Transverse colon (tissue), 4 donors: ENCODE results near the gene CCND2. TPM values are rescaled to one million over a fixed set of nuclear protein-coding genes. Genes with fewer than 3 reads are reported as not detected.

Experiments
- DNase-seq: peaks from one replicate; pipeline ENCODE4 v3.0.0-alpha.2; 2019
- H3K27ac ChIP-seq, 4 donors: fragments of 200-600 bp; sonication (generic); 2 replicates each; pipeline ENCODE4 v1.5.1; 2016 to 2018; ENCODE audit warnings: inconsistent platforms in 4 of 4
- H3K27me3 ChIP-seq: fragments of 200-600 bp; sonication (generic); 2 replicates; pipeline ENCODE4 v1.5.1; 2017; ENCODE audit warnings: inconsistent platforms
- H3K36me3 ChIP-seq, 4 donors: fragments of 200-600 bp; sonication (generic); 2 replicates each; pipeline ENCODE4 v1.5.1; 2017 to 2019; ENCODE audit warnings: inconsistent platforms in 4 of 4
- H3K4me1 ChIP-seq, 4 donors: fragments of 200-600 bp; sonication (generic); 2 replicates each; pipeline ENCODE4 v1.5.1; 2017 to 2020; ENCODE audit warnings: inconsistent platforms in 4 of 4
- H3K4me3 ChIP-seq, 4 donors: fragments of 200-600 bp; sonication (generic); 1 replicate in 1 of 4; 2 replicates in 3 of 4; pipeline versions ENCODE4 v1.5.1 to v1.6.1; 2017 to 2019; ENCODE audit warnings: inconsistent platforms in 4 of 4
- H3K9me3 ChIP-seq, 2 donors: fragments of 200-600 bp; sonication (generic); 2 replicates each; pipeline ENCODE4 v1.5.1; 2017 to 2019; ENCODE audit warnings: inconsistent platforms in 2 of 2
- CTCF ChIP-seq, 5 experiments: fragments of 200-600 bp in 3 of 5; fragments of 450-650 bp in 2 of 5; sonication (generic) in 3 of 5; IDR thresholded peaks; 1 replicate in 2 of 5; 2 replicates in 3 of 5; pipeline ENCODE4 v1.5.1; 2016 to 2017; ENCODE audit warnings: antibody characterized with exemption in 5 of 5, inconsistent platforms in 3 of 5, mild to moderate bottlenecking in 2 of 5, moderate library complexity in 1 of 5
- EP300 ChIP-seq: sonication (generic); formaldehyde crosslinking; IDR thresholded peaks from one replicate; pipeline ENCODE4 v1.6.1; 2017; ENCODE audit warnings: antibody characterized with exemption, low read depth
- POLR2A ChIP-seq: fragments of 450-650 bp; IDR thresholded peaks from one replicate; pipeline ENCODE4 v1.6.1; 2016; ENCODE audit warnings: antibody characterized with exemption, mild to moderate bottlenecking, moderate library complexity
- POLR2AphosphoS5 ChIP-seq, 3 donors: sonication (generic); formaldehyde crosslinking; IDR thresholded peaks; one replicate each; pipeline ENCODE4 v1.6.1; 2016; ENCODE audit warnings: antibody characterized with exemption in 3 of 3
- WGBS, 2 donors: methylation state at CpG; one replicate each; pipeline ENCODE4 v1.1.5; 2018; ENCODE audit warnings: low coverage in 1 of 2; 5-methylcytosine and 5-hydroxymethylcytosine counted together
- in situ Hi-C, 4 donors: fragments of 200-750 bp; cut with MboI; loops; one replicate each; pipeline versions ENCODE4 v1.15.0 to v1.15.1; 2017; ENCODE audit warnings: low sequenced_read_pairs in 3 of 4, low pct_ligation_motif_present in 1 of 4, low pct_unique_long_range_greater_than_20kb in 1 of 4
- intact Hi-C: fragments of 100-400 bp; cut with DNase I; formaldehyde crosslinking; loops from one replicate; pipeline ENCODE4 v1.15.1; 2023; ENCODE audit warnings: low total_unique reads
- total RNA-seq, 4 donors: library from RNA; depleted of rRNA; stranded (reverse); fragments of >200 nt; gene quantifications; one replicate each; pipeline ENCODE4 v1.1.0, GENCODE V29; 2016

Gene CCND2
- total RNA-seq, 4 donors from 2014 or later = 32.9 to 132 (median 58.8) TPM

GRCh38 chr12:4250691-4251090, 22.9 kb upstream of the CCND2 start:
- Histone ChIP-seq H3K4me1 (no peaks in the 10 kb centered on the region), H3K36me3 (no peaks in the 10 kb centered on the region), H3K9me3 (no peaks in the 10 kb centered on the region), H3K4me3 (no peak overlapping the region), H3K27ac (no peak overlapping the region), H3K27me3 (no peaks in the 10 kb centered on the region)
- intact Hi-C loops (no loop called here), in situ Hi-C loops (no loop called here)
- TF ChIP-seq EP300 (no peak), POLR2A (no peak), POLR2AphosphoS5 (IDR thresholded peaks at IDR 0.05) (no peak), CTCF (IDR thresholded peaks at IDR 0.05) (no peak)
- 75 to 100% methylated on average over 2 to 8 of the region's 8 CpGs for WGBS, 2 donors
- DNase-seq = no peak

- in situ Hi-C loops (no loop called here), intact Hi-C loops (no loop called here)
- Histone ChIP-seq H3K27ac (no peak overlapping the region), H3K4me1 (no peaks in the 10 kb centered on the region), H3K4me3 (no peak overlapping the region), H3K27me3 (no peaks in the 10 kb centered on the region), H3K9me3 (no peaks in the 10 kb centered on the region), H3K36me3 (no peaks in the 10 kb centered on the region)
- TF ChIP-seq EP300 (no peak), POLR2AphosphoS5 (IDR thresholded peaks at IDR 0.05) (no peak), POLR2A (no peak)
- no peak for DNase-seq
- WGBS, 2 donors = 50 to 64% methylated on average over 6 of the region's 6 CpGs
Observed at GRCh38 chr12:4251216-4251891, 22.2 kb upstream of the CCND2 start.

GRCh38 chr12:4251967-4252366, 21.6 kb upstream of the CCND2 start:
- no peaks in the 10 kb centered on the region for H3K36me3 ChIP-seq
- DNase-seq = no peak
- H3K4me1 ChIP-seq = no peaks in the 10 kb centered on the region
- H3K9me3 ChIP-seq = no peaks in the 10 kb centered on the region
- intact Hi-C loops = no loop called here
- TF ChIP-seq POLR2A = no peak
- TF ChIP-seq CTCF (IDR thresholded peaks at IDR 0.05) = no peak
- no peak for TF ChIP-seq POLR2AphosphoS5 (IDR thresholded peaks at IDR 0.05)
- TF ChIP-seq EP300 = no peak
- in situ Hi-C loops = no loop called here
- no peak overlapping the region for H3K4me3 ChIP-seq
- whole genome bisulfite sequencing, 2 donors = 82 to 89% methylated on average over 1 to 2 of the region's 2 CpGs
- no peaks in the 10 kb centered on the region for H3K27me3 ChIP-seq
- no peak overlapping the region for H3K27ac ChIP-seq

GRCh38 chr12:4252601-4253000, 21.0 kb upstream of the CCND2 start:
- in situ Hi-C loops = no loop called here

More at GRCh38 chr12:4252601-4253000, 21.0 kb upstream of the CCND2 start:
- Histone ChIP-seq H3K4me3 (no peak overlapping the region), H3K27ac (no peak overlapping the region), H3K27me3 (no peaks in the 10 kb centered on the region), H3K9me3 (no peaks in the 10 kb centered on the region), H3K36me3 (no peaks in the 10 kb centered on the region), H3K4me1 (no peaks in the 10 kb centered on the region)
- TF ChIP-seq POLR2A (no peak), EP300 (no peak), CTCF (IDR thresholded peaks at IDR 0.05) (no peak), POLR2AphosphoS5 (IDR thresholded peaks at IDR 0.05) (no peak)
- no peak for DNase-seq
- intact Hi-C loops = no loop called here
- WGBS, 2 donors = 83 to 100% methylated on average over 3 to 5 of the region's 5 CpGs
